Nucleus accumbens (tissue), 56 donors: ENCODE data around the gene HPCA.

Source experiments
- DNase-seq, 56 donors: peaks; one replicate each; lab custom pipeline; 2025; lab: John Stamatoyannopoulos, UW

HPCA gene

GRCh38 chr1:32926562-32926961, 40.3 kb downstream of the HPCA start:
- no peak for DNase-seq

- DNase-seq: no peak
These were observed 41.1 kb downstream of the HPCA start for GRCh38 chr1:32927441-32927840.

GRCh38 chr1:32928285-32928684, 42.0 kb downstream of the HPCA start:
- no peak for DNase-seq

GRCh38 chr1:32928715-32929114, 42.4 kb downstream of the HPCA start:
- DNase-seq: no peak

GRCh38 chr1:32929366-32929765, 43.1 kb downstream of the HPCA start:
- no peak for DNase-seq

- DNase-seq: no peak
These were observed 45.5 kb downstream of the HPCA start for GRCh38 chr1:32931760-32932159.

- no peak for DNase-seq
These were observed 47.5 kb downstream of the HPCA start for GRCh38 chr1:32933742-32934322.

GRCh38 chr1:32934535-32934934, 48.2 kb downstream of the HPCA start:
- no peak for DNase-seq

- DNase-seq: no peak
These were observed 50.8 kb downstream of the HPCA start for GRCh38 chr1:32937061-32937460.

- DNase-seq: peak in 2 of 56 donors; percentile 8 to 14
These were observed 53.5 kb downstream of the HPCA start for GRCh38 chr1:32939655-32940371.

GRCh38 chr1:32944180-32944579, 57.9 kb downstream of the HPCA start:
- DNase-seq: no peak
